K562 (cell line): ENCODE data around the gene MRPL58. TPM values are rescaled to one million over a fixed set of nuclear protein-coding genes. Genes with fewer than 3 reads are reported as not detected.
A peak's percentile ranks its signal among the peaks of the same experiment; 100 is the strongest.

Experiments
- DMBX1 ChIP-seq: fragments of 250-450 bp; sonication (Bioruptor Pico); IDR thresholded peaks from 2 replicates; pipeline ENCODE4 v1.8.0; 2022; ENCODE audit warnings: inconsistent platforms, mild to moderate bottlenecking, moderate library complexity, borderline replicate concordance
- DNMT1 ChIP-seq: fragments of 450-650 bp; IDR thresholded peaks from 2 replicates; pipeline ENCODE4 v1.6.1; 2016; ENCODE audit warnings: antibody characterized with exemption, mild to moderate bottlenecking
- ERF ChIP-seq: fragments of 450-650 bp; formaldehyde crosslinking; IDR thresholded peaks from 2 replicates; pipeline ENCODE4 v1.4.0; 2020; ENCODE audit warnings: mild to moderate bottlenecking, mixed read lengths
- FOS ChIP-seq: IDR thresholded peaks from 3 replicates; pipeline ENCODE4 v1.6.1; 2011; ENCODE audit not compliant: insufficient read length; ENCODE audit errors: extremely low read depth
- HEY1 ChIP-seq: fragments of 250-450 bp; sonication (Bioruptor Pico); IDR thresholded peaks from 2 replicates; pipeline ENCODE4 v1.5.0; 2020; ENCODE audit warnings: mild to moderate bottlenecking, moderate library complexity, borderline replicate concordance
- KAT8 ChIP-seq: fragments of 450-650 bp; IDR thresholded peaks from 2 replicates; pipeline ENCODE4 v1.6.1; 2016; ENCODE audit warnings: low read depth, mild to moderate bottlenecking
- MYBL2 ChIP-seq, 2 experiments: fragments of 450-650 bp in 1 of 2; sonication (generic) in 1 of 2; formaldehyde crosslinking in 1 of 2; IDR thresholded peaks; 2 replicates each; pipeline versions ENCODE4 v1.6.1 to v1.8.1; 2017 to 2022; ENCODE audit warnings: borderline replicate concordance in 1 of 2, inconsistent platforms in 1 of 2, low read depth in 1 of 2, mild to moderate bottlenecking in 1 of 2, missing genetic modification reagents in 1 of 2, moderate library complexity in 1 of 2
- NCOA2 ChIP-seq, 2 experiments: fragments of 450-650 bp; IDR thresholded peaks; 2 replicates each; pipeline ENCODE4 v1.6.1; 2018; ENCODE audit warnings: mild to moderate bottlenecking in 2 of 2, moderate library complexity in 1 of 2; ENCODE audit not compliant: partially characterized antibody in 2 of 2
- NFE2L1 ChIP-seq: fragments of 450-650 bp; IDR thresholded peaks from 2 replicates; pipeline ENCODE4 v1.6.1; 2016; ENCODE audit warnings: missing genetic modification characterization, low read depth, mild to moderate bottlenecking, missing compliant biosample characterization, moderate library complexity, borderline replicate concordance
- NONO ChIP-seq, 2 experiments: fragments of 200-400 bp in 1 of 2; fragments of 450-650 bp in 1 of 2; formaldehyde crosslinking in 1 of 2; IDR thresholded peaks; 2 replicates each; pipeline ENCODE4 v1.6.1; 2017; ENCODE audit warnings: low read depth in 2 of 2, mild to moderate bottlenecking in 2 of 2, moderate library complexity in 2 of 2, low read length in 1 of 2
- PRPF4 ChIP-seq: fragments of 200-400 bp; formaldehyde crosslinking; IDR thresholded peaks from one replicate; pipeline ENCODE4 v1.6.1; 2017; ENCODE audit warnings: low read length, low read depth, mild to moderate bottlenecking; ENCODE audit not compliant: insufficient read depth, poor library complexity, severe bottlenecking
- RNF2 ChIP-seq: sonication (generic); IDR thresholded peaks from 2 replicates; pipeline ENCODE4 v1.6.1; 2016
- TCF3 ChIP-seq: sonication (generic); formaldehyde crosslinking; IDR thresholded peaks from 2 replicates; pipeline ENCODE4 v1.4.0; 2020; ENCODE audit warnings: mild to moderate bottlenecking, missing genetic modification reagents
- TCF7L2 ChIP-seq: fragments of 150-350 bp; IDR thresholded peaks from 2 replicates; pipeline ENCODE4 v1.6.1; 2016; ENCODE audit warnings: low read depth, mild to moderate bottlenecking, low read length, moderate library complexity
- TEAD4 ChIP-seq, 2 experiments: sonication (generic) in 1 of 2; formaldehyde crosslinking in 1 of 2; IDR thresholded peaks; 2 replicates each; pipeline versions ENCODE4 v1.6.1 to v1.8.0; 2012 to 2022; ENCODE audit warnings: borderline replicate concordance in 1 of 2, inconsistent platforms in 1 of 2, low read length in 1 of 2, mild to moderate bottlenecking in 1 of 2, missing genetic modification reagents in 1 of 2
- ZNF165 ChIP-seq: fragments of 250-450 bp; sonication (Bioruptor Pico); IDR thresholded peaks from 2 replicates; pipeline ENCODE4 v1.4.0; 2020; ENCODE audit warnings: borderline replicate concordance
- ZNF184 ChIP-seq: sonication (generic); formaldehyde crosslinking; IDR thresholded peaks from 2 replicates; pipeline ENCODE4 v1.5.0; 2020; ENCODE audit warnings: missing genetic modification reagents
- ZNF232 ChIP-seq: sonication (generic); formaldehyde crosslinking; IDR thresholded peaks from 2 replicates; pipeline ENCODE4 v1.8.0; 2022; ENCODE audit warnings: mild to moderate bottlenecking, missing genetic modification reagents
- ZNF41 ChIP-seq: fragments of 250-450 bp; sonication (Bioruptor Pico); conservative IDR thresholded peaks from 2 replicates; pipeline ENCODE4 v1.4.0; 2020; ENCODE audit warnings: mild to moderate bottlenecking
- polyA plus RNA-seq, 8 experiments: library from polyadenylated mRNA; depleted of rRNA in 4 of 8; stranded (reverse) in 5 of 8; unstranded in 3 of 8; fragments of >200 nt; fragmentation: Nextera tagmentation in 2 of 8; fragmentation: Illumina TruSeq in 1 of 8; extraction: Ambion mirVana in 2 of 8; extraction: Trizol in 1 of 8; gene quantifications; 2 replicates each; pipeline versions ENCODE4 v1.2.1 to v1.2.3, GENCODE V29; 2011 to 2014; ENCODE audit warnings: inconsistent platforms in 1 of 8, missing spikeins in 1 of 8
- total RNA-seq, 7 experiments: library from RNA; depleted of rRNA in 6 of 7; stranded (reverse); fragments of >200 nt in 6 of 7; fragmentation: Illumina TruSeq in 2 of 7; extraction: Trizol in 2 of 7; gene quantifications; 2 replicates each; pipeline versions ENCODE4 v1.2.1 to v1.2.3, GENCODE V29; 2011 to 2021; ENCODE audit warnings: low replicate concordance in 1 of 7
- TF ChIP-seq, protein P1 (sequence below): fragments of 200-400 bp; formaldehyde crosslinking; IDR thresholded peaks from 2 replicates; pipeline ENCODE4 v1.6.1; 2017; ENCODE audit warnings: mild to moderate bottlenecking, low read depth, low read length, moderate library complexity
- TF ChIP-seq, protein P2 (sequence below): sonication (generic); formaldehyde crosslinking; IDR thresholded peaks from 2 replicates; pipeline ENCODE4 v1.9.0; 2022; ENCODE audit warnings: mild to moderate bottlenecking, missing genetic modification reagents
- TF ChIP-seq, protein P3 (sequence below): fragments of 450-650 bp; formaldehyde crosslinking; conservative IDR thresholded peaks from 2 replicates; pipeline ENCODE4 v1.4.0; 2022; ENCODE audit warnings: mild to moderate bottlenecking, missing genetic modification characterization
- TF ChIP-seq, protein P4 (sequence below): sonication (generic); formaldehyde crosslinking; IDR thresholded peaks from 2 replicates; pipeline ENCODE4 v1.8.0; 2023; ENCODE audit warnings: mild to moderate bottlenecking, missing genetic modification reagents

MRPL58 gene
- total and polyA plus RNA-seq, 9 of the 15 experiments (the other 6 are each of a cell fraction or from before 2014, with no cell fraction given), result 30.8 to 107 (median 72.4) TPM

DNA sequence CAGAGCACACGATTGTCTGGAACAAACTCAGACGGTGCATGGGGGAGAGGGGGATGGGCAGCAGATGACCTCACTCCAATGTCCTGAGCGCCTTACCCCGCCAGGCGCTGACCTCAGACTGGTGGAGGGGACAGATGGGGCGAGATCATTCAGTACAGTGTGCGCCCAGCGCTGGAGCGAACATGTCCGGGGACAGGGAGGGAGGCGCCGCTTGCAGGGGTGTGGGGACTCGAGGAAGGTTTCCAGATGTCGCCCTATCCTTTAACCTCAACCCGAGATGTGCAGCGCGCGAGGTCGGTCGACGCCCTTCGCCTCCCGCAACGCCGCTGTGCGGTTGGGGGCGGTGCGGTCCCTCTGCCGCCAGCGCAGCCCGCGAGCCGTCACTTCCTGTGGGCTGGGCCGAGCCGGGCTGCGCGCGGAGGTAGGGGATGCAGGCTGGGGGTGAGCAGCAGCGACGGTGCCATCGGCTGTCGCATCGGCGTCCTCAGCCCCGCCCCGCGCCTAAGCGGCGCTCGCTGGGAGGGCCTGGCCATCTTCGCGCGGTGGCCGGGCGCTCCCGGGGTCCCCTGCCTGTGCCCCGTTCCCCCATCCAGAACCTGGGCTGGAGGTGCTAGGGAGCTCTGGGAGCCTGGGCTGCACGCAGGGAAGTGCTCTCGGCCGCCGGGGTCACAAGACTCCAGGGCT lies 30.3 kb upstream of the MRPL58 start (continued):
- TF ChIP-seq, protein P1, sequence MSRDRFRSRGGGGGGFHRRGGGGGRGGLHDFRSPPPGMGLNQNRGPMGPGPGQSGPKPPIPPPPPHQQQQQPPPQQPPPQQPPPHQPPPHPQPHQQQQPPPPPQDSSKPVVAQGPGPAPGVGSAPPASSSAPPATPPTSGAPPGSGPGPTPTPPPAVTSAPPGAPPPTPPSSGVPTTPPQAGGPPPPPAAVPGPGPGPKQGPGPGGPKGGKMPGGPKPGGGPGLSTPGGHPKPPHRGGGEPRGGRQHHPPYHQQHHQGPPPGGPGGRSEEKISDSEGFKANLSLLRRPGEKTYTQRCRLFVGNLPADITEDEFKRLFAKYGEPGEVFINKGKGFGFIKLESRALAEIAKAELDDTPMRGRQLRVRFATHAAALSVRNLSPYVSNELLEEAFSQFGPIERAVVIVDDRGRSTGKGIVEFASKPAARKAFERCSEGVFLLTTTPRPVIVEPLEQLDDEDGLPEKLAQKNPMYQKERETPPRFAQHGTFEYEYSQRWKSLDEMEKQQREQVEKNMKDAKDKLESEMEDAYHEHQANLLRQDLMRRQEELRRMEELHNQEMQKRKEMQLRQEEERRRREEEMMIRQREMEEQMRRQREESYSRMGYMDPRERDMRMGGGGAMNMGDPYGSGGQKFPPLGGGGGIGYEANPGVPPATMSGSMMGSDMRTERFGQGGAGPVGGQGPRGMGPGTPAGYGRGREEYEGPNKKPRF, result no peak
- TF ChIP-seq NCOA2 (IDR thresholded peaks at IDR 0.05; ENCODE audit: partially characterized antibody in 2 of 2) (no peak), ZNF165 (CRISPR knock-in tag) (no peak), RNF2 (peak; percentile 57; the same call in 1 of the 2 replicates), ZNF184 (CRISPR knock-in tag) (no peak), PRPF4 (no peak), NONO (IDR thresholded peaks at IDR 0.05; ENCODE audit: low read depth in 2 of 2, low read length in 1 of 2) (peak; percentile 8 to 46; a peak in 2 of 4 replicates), ZNF232 (CRISPR knock-in tag) (no peak), KAT8 (no peak), DMBX1 (CRISPR knock-in tag) (no peak), DNMT1 (no peak), TCF7L2 (no peak), MYBL2 (IDR thresholded peaks at IDR 0.05; ENCODE audit: low read depth) (no peak), MYBL2 (CRISPR knock-in tag; IDR thresholded peaks at IDR 0.05; ENCODE audit: borderline replicate concordance) (no peak), TCF3 (no peak; the same call in 1 of the 2 replicates), NFE2L1 (tag) (no peak), HEY1 (CRISPR knock-in tag) (no peak), TEAD4 (IDR thresholded peaks at IDR 0.05; ENCODE audit: low read length) (peak; percentile 40; the same call in 1 of the 2 replicates), TEAD4 (CRISPR knock-in tag; IDR thresholded peaks at IDR 0.05; ENCODE audit: borderline replicate concordance) (no peak), FOS (no peak), ERF (0 out of 2 replicates have a peak, but pooled peaks have one; percentile 24), ZNF41 (CRISPR knock-in tag) (no peak)
- TF ChIP-seq, protein P2, sequence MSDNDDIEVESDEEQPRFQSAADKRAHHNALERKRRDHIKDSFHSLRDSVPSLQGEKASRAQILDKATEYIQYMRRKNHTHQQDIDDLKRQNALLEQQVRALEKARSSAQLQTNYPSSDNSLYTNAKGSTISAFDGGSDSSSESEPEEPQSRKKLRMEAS (CRISPR knock-in tag), result peak; percentile 87
- TF ChIP-seq, protein P3, sequence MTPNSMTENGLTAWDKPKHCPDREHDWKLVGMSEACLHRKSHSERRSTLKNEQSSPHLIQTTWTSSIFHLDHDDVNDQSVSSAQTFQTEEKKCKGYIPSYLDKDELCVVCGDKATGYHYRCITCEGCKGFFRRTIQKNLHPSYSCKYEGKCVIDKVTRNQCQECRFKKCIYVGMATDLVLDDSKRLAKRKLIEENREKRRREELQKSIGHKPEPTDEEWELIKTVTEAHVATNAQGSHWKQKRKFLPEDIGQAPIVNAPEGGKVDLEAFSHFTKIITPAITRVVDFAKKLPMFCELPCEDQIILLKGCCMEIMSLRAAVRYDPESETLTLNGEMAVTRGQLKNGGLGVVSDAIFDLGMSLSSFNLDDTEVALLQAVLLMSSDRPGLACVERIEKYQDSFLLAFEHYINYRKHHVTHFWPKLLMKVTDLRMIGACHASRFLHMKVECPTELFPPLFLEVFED (CRISPR knock-in tag), result no peak
- TF ChIP-seq, protein P4, sequence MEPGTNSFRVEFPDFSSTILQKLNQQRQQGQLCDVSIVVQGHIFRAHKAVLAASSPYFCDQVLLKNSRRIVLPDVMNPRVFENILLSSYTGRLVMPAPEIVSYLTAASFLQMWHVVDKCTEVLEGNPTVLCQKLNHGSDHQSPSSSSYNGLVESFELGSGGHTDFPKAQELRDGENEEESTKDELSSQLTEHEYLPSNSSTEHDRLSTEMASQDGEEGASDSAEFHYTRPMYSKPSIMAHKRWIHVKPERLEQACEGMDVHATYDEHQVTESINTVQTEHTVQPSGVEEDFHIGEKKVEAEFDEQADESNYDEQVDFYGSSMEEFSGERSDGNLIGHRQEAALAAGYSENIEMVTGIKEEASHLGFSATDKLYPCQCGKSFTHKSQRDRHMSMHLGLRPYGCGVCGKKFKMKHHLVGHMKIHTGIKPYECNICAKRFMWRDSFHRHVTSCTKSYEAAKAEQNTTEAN, result 0 out of 2 replicates have a peak, but pooled peaks have one; percentile 62
